HuH-7 (cell line): ENCODE results near the gene NAA35.

Source experiments
- DNase-seq: peaks from one replicate; pipeline ENCODE4 v3.0.0; 2011; ENCODE audit warnings: low spot score

The NAA35 gene

GRCh38 chr9:86062845-86063693 is 122.1 kb downstream of the NAA35 start:
- DNase-seq: peak; percentile 45

GRCh38 chr9:86064220-86064619 is 123.3 kb downstream of the NAA35 start:
- DNase-seq: no peak

GRCh38 chr9:86069206-86069869 is 128.4 kb downstream of the NAA35 start:
- DNase-seq: no peak
